Bone marrow (tissue), 2 donors: ENCODE results near the gene PRDM2.

Experiments used
- DNase-seq, 2 donors: peaks; one replicate each; lab custom pipeline; 2025; lab: John Stamatoyannopoulos, UW

Gene PRDM2

DNA sequence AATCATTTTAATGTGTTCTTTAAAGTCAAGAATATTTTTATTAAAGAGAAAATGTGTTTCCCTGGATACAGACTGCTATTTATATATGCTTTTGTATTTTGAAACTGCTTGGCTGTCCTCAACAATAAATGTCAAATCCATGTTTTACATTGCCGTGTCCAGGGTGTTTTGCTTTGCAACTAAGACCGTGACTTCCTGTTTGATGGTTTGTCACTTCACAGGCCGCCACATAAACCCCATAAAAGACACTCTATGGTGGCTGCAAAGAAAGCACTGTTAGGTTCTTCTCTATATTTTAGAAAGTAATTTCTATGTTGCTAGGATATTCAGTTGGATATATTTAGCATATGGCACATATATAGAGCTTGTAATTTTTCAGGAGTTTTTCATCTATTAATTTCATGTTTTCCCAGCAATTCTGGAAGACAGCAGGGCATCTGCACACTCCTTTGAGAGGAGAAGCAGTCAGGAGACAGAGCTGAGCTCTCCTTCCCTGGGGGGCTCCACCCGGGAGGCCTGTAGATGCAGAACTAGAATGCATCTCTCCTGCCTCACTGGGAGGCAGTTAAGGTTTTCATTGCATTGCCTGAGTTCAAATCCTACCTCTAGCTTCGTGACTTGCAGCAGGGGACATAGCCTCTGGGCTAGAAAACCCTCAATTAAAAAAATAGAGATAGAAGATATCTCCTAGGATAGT lies 33.1 kb downstream of the PRDM2 start:
- no peak for DNase-seq

DNA sequence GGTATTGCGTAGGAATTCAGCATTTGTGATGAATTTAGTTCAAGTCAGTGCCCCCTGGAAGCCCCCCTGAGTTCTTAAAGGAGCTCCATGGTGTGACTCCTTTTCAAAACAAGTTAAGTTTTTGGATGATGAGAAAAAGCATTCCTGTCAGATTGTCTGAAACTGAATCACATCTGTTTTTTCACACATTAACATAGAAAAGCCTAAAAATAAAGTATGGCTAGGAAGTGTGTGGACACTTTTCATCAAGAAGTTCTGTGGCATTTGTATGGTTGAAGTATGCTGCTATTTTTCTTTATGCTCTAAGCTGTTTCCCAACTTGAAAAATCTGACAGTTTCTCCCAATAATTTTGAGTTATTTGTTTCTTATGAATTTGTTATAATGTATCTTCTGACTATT lies 33.7 kb downstream of the PRDM2 start:
- DNase-seq: no peak

DNA sequence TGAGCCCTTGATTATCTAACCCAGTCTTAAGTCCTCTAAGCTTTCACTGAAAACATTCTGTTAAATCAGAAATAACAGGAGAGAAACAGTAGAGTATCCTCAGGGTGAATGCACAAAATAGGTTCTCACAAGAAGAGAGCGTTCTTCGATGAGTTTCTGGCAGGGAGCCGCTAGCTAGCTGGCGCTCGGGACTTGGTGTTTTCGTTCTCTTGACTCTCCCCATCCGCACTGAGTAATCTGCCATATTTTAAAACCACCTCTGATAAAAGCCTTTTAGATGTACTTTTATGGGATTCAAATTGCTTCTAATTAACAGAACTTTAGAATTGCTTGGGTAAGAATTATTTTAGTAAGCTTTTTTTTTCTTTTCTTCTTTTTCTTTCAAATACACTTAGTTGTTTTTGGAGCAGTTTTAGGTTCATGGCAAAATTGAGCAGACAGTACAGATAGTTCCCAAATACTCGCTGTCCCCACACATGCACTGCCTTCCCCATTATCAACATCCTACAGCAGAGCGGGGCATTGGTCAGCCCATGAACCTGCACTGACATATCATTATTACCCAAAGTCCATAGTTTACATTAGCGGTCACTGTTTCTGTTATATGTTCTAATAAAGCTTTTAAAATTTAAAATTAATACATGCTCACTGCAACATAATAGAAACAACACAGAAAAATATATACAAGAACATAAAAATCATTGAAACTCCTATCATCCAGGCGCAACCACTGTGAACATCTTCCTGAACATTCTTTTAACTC lies 35.4 kb downstream of the PRDM2 start:
- no peak for DNase-seq

DNA sequence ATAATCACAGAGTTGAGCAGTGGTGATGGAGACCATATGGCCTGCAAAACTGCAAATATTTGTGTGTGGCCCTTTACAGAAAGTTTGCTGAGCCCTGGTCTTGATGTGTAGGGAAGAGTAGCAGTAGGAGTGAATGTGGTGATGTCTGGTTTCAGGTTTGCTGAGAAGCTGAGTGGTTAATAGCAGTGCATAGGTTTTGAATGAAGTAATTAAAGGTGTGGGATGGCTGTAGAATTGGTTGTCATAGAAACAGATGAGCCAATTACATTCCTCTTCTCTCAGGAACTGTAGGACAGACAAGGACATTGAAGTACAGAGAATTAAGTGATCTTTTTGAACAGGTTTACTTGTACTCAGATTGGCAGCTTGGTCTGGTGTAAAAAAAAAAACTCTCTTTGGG lies 37.4 kb downstream of the PRDM2 start:
- DNase-seq: no peak

DNA sequence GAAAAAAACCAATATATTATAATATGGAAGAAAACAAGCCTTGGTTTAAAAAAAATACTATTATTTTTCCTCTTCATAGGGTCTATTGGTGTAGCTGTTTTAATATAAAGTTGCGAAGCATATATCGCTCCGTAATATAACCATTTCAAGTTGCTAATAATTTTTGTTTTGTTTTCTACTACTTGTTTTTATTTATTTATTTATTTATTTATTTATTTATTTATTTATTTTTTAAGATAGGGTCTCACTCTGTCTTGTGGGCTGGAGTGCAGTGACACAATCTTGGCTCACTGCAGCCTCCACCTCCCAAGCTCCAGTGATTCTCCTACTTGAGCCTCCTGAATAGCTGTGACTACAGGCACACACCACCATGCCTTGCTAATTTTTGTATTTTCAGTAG lies 46.4 kb downstream of the PRDM2 start:
- no peak for DNase-seq

DNA sequence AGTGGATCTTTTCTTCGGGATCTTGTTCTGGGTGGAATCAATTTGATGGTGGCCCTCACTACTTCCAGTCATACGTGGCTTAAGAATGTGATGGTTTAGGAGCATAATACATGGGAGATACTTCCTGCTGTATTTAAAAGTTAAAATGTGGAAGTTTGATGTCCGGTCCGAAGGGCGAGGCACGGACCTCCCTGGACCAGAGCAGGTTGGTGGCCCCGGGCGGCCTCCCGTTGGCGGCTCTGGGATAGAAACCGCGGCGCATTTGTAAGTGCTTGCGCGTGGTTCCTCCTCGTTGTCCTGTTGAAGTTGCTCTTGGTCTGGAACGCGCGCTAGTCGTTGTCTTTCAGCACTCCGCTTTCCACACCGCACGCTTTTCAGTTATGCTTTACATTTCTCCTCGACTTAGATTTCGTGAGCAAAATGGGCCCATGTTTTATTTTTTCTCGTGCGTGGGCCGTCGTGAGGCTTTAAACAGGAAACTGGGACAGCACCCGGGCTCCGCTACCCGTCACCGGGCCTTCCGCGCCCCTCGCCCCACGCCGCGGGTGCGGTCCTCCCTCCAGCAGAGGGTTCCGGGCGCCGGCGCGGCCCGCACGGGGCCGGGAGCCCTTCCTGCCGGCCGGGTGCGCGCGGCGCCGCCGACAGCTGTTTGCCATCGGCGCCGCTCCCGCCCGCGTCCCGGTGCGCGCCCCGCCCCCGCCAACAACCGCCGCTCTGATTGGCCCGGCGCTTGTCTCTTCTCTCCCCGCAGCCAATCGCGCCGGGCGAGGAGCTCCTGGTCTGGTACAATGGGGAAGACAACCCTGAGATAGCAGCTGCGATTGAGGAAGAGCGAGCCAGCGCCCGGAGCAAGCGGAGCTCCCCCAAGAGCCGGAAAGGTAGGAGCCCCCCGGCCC lies 48.9 kb downstream of the PRDM2 start:
- DNase-seq: peak; percentile 85

DNA sequence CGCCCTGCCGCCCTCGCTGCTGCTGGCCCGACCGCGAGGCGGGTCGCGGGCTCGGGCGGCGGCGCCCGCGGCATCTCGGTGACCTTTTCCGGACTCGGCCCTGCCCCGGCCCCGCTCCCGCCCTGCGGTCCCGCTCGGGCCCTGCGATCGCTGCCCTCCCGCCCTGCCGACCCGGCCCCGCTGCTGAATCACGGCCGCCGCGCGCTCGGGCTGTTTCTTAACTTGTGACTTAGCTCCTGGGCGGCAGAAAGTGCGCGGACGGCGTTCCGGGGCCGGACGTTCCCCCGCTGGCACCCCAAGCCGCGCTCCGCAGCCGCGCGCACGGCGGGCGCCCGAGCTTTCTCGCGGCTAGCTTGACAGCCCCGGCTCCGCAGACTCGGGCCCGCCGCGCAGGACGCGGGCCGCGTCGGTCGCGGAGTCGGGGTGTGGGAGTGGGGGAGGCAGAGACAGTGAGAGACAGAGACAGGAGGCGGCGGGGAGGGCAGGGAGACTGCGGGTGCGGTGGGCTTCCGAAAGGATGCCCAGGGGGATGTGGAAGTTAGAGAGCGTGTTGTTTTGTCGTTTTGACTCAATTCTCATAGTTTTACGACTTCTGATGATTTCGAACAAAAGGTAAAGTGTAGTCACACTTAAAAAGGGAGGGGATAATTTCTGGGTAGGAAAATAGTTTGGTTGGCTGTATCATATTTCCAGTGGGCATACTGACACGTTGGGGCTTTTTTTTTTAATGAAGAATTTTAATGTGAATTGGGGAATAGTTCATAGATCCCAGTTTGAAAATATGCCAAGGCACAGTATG lies 49.8 kb downstream of the PRDM2 start:
- peak in 1 of 2 donors; percentile 83 for DNase-seq

DNA sequence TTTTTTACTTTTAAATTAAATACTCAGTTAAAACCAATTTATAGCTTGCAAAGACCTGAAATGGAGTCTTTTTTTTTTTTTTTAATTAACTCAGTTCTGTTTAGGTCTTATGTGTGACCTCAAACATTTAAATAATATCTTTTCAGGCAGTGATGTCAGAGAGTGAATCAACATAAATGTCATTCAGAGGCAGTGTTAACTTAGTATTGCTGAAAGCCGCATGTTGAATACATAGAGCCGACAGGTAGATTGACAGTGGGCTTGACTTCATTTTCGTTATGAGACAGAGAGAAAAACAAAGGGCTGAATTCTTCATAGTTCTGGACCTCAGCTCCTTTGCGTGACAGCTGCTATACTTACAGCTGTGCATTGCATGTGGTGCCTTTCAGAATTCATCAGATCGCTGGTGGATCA lies 51.5 kb downstream of the PRDM2 start:
- DNase-seq: no peak

DNA sequence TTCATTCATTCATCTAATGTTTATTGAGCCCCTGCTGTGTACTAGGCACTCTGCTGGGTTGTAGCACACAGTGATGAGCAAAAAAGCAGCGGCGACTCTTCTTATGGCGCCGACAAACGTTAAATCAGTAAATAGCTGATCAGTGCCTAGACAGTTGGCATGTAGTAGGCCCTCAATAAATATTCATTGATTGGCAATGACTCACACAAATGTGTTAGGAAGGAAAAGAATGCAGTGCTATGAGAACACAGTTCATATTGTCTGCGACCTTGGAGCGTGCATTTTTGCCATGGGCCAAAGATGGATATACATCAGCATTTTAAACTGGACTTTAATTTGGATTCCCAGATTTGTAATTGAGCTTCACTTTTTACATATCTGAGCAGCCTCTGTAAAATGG lies 52.0 kb downstream of the PRDM2 start:
- DNase-seq: no peak

DNA sequence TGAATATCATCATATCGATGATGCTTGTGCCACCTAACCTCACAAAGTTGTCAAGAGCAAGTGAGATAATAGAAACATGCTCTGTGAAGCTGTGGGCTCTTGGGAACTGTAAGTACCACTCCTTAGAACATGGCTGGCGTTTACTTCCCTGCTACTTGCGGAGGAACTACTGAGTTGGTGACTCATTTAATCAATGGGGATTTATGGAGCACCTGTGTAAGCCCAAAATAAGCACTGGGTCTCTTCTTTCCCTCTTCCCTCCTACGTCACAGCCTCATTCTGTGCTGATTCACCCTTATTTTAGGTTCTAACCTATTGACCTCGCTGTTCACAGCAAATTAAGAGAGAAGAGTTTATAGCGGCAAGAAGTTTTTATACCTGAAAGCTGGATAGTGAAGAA lies 52.9 kb downstream of the PRDM2 start:
- no peak for DNase-seq

DNA sequence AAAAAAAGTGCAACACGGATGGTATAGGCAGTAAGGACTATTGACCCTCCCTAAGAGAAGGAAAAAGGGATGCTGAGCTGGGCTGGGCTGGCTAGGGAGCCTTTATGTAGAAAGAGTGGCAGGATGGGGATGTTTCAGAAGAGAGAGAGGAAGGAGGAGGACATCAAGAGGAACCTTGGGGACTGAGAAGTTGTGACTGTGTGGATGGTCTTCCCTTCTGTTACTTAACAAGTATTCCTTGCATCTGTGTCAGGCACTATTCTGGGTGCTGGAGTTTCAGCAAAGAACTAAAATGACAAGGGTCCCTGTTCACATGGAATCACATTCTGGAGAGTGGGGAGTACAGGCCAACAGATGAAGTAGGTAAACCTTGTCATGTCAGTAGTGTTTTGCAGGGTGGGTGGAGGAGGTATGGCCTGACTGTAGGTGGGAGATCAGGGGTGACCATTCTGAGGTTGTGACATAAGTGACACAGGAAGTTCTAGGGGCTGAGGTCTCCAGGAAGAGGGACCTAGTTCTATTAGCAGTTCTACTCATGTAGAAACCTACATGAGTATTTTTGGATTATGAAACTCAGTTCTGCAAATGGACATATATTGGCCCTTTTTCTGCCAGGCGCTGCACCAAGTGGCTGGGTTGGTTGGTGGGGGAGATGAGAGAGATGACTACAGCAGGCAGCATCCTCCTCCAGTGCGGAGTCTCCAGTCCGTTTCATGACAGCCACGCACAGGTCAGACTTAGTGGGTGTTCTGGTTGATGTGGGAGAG lies 53.8 kb downstream of the PRDM2 start:
- no peak for DNase-seq

DNA sequence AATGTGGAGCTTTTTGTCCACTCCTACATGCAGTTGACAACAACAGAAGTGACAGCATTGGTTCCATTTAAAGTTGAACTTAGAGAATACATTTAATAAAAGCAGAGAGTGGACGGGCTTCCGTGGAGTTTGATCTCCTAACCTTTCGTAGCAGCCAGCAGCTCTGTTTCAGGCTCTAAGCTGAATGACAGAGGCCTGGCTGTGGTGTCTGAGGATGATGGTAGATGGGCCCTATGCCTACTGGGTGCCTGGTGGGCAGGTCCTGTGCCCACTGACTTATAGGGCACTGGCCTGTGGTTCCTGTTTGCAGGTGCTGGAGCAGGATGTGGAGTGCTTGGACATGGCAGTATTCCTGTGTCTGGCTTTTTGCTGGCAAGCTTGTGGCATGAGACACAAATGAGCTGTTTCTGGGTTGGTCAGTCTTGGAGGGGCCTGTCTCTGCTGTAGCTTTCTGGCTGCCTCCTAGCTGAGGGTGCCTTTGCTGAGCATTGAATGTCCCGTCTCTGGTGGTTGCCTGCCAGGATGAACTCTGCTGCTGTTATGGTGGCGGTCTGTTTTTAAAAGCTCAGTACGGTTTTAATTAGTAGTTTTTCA lies 54.6 kb downstream of the PRDM2 start:
- DNase-seq: no peak

DNA sequence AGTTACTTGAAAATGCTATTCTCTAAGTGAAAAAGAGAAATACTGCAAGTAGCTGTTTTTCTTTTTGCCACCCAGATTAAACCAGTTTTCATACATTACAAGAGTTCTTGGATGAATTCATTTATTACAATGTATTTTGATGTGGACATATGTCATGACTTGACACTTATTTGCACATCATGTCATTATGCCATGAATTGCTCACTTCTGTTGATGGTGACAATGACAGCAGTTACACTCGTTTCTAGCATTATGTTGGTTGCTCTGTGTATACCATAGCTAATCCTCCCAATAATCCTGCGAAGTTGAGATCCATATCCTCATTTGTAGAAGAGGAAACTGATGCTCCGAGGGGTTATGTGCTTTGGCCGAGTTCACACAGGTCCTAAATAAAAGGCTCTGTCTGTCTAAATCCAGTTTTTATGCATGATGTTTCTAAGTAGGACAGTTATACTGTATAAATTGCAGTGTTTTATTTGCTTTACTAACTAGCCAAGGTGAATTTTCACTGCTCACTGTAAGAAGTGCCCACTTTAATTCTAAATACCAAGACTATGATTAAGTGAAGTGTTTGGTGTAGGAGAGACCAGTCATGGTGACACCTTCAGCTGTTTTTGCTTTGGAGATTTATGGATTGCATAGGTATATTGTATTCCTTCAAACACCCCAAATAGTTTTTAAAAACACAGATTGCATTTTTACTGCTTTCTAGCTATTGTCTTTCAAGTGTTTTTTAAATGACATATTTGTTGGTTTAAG lies 56.7 kb downstream of the PRDM2 start:
- DNase-seq: no peak

DNA sequence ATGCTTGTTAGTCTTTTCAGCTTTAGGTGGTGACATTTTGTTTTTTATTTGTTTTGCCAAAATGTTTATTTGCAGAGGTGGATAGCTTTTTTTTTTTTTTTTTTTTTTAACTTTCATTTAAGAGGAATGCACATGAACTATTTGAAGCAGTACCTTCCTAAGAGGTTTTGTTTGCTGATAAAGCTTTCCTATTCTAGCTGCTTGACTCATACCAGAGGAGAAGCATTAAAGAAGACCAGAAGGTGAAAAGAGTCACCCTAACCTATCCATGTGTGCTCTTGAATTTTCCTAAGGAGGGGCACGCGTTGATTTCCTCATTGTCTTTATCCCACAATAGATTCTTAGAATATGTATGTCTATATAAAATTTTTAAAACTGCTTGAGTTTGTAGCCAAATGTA lies 57.7 kb downstream of the PRDM2 start:
- DNase-seq: no peak

DNA sequence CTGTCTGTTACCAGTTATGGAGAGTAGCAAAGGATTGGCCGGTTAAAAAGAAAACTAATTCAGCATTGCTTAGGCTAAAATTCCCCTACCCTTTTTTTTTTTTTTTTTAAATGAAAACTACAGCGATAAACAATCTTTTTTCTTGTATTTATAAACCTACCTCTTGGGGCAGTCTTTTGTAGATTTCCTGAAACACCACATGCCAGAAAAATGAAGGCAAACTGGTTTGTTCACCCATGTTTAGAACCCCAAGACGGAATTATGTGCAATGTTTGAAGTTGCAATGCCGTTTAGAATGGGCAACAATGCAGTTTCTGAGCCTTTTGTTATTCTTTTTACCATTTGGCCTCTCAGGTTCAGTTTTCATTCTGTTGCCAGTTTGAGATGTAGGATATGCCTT lies 59.1 kb downstream of the PRDM2 start:
- DNase-seq: no peak

DNA sequence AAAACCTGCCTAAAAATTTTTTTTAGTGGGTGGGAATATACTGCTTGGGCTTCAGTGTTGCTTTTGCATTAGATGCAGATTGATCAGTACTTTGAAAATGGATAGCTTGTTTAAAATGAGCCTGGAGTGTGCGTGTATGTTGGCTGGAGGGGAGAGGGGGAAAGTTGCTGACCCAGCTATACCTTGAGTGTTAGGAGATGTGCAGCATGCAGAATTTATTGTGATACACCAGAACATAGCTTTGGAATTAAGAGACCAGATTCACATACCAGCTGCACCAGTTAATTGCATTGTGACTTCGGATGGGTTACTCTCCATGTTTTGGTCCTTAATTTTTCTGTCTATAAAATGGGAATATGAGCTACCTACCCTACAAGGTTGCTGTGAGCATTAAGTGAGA lies 60.4 kb downstream of the PRDM2 start:
- no peak for DNase-seq

DNA sequence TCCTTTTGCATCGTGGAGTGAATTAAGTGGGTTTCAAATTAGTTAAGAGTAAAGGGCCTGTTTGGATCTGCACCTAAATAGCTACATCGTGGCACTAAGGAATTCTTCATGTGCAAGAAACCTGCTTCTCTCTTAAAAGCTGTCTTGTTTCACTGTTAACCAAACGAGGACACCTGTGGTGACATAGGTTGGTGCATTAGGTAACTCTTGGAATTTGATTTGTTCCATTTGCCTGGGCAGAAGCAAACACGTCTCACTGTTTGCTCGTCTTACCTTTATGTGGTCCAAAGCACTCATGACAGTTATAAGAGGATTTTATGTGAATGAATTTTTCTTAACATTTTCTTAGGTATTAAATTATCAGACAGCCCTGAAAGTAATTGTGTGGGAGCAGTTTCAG lies 60.9 kb downstream of the PRDM2 start:
- no peak for DNase-seq

DNA sequence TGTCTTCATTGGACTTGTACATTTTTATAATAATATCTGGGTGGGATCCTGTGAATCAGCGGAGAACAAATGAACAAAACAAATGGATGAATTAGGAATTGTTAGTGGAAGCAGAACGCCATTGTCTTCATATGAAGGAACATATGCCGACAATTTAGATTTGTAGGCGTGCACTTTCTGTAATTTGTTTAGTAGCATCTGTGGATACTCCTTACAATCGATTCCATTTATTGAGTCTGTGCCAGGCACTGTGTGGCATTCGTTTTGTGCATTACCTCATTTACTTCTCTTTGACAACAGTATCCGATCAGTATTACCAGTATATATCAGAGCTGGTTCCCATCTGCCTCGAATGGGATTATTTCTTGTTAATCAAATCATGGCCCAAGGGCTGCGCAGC lies 61.9 kb downstream of the PRDM2 start:
- DNase-seq: no peak

DNA sequence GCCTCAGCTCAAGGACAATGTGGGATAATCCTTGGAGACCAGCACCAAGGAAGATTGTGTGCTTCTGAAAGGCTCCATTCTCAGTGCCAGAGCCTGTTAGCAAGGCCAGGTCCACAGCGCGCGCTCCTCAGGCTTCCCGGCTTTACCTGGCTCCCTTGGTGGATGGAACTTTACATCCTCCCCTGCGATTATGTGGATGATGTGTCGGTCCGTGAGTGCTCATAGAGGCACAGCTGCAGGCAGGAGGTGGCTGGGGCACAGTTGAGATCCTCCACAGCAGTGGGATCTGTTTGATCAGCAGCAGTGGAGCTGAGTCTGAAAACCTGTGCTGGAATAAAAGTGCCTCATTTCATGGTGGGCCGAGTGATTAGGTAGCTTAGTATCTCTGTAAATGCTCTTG lies 62.7 kb downstream of the PRDM2 start:
- no peak for DNase-seq

DNA sequence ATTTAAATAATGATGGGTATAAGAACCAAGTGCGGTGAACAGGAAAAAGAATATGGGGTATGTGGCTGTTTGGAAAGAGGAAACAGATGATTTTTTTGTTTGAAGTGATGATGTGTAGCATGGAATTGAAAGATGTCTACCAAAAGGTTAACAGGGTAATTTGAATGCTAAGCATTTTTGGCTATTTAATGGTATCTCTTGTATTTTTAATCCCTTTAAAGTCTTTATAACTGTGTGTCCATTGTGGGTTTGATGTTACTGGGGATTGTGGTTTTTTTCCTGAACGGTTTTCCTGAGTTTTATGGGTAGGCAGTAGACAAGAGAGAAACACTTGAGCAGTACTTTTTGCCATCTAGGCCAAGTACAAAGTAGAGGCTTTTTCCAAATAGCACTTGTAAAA lies 63.2 kb downstream of the PRDM2 start:
- DNase-seq: no peak
